ENCODE data around the gene GTPBP3.

Gene GTPBP3

GRCh38 chr19:17323964-17324332 lies 13.4 kb upstream of the GTPBP3 start:
- Histone ChIP-seq H3K4me2 (ENCODE audit: low read depth, low read length, poor library complexity, severe bottlenecking) (no peak overlapping the region), H3K27me3 (ENCODE audit: insufficient read depth, low read length, poor library complexity, severe bottlenecking) (no peaks in the 10 kb centered on the region), H3K36me3 (ENCODE audit: insufficient read depth, low read length) (peaks cover 29% of the 10 kb centered on the region; the same call in 1 of the 2 replicates), H3K79me2 (ENCODE audit: insufficient read depth, low read length) (no peaks in the 10 kb centered on the region), H3K9me3 (ENCODE audit: insufficient read depth, low read depth, low read length) (no peaks in the 10 kb centered on the region), H3K4me1 (ENCODE audit: insufficient read depth, low read length, poor library complexity, severe bottlenecking) (no peaks in the 10 kb centered on the region), H3K9me2 (replicated peaks; ENCODE audit: low read depth, low read length) (no peaks in the 10 kb centered on the region), H4K20me1 (ENCODE audit: insufficient read depth, low read length, poor library complexity, severe bottlenecking) (no peaks in the 10 kb centered on the region), H3K9ac (ENCODE audit: low read depth, low read length, poor library complexity, severe bottlenecking) (no peak overlapping the region), H2AFZ (ENCODE audit: low read length) (no peak overlapping the region), H3F3A (ENCODE audit: low read depth) (no peaks in the 10 kb centered on the region), H3K4me3 (ENCODE audit: low read length, poor library complexity, severe bottlenecking) (no peak overlapping the region)
- TF ChIP-seq CTCF (conservative IDR thresholded peaks at IDR 0.05; ENCODE audit: low read length) (no peak), EZH2phosphoT487 (IDR thresholded peaks at IDR 0.05; ENCODE audit: borderline replicate concordance) (no peak)

- Histone ChIP-seq H3K9me2 (replicated peaks; ENCODE audit: low read depth, low read length) (no peaks in the 10 kb centered on the region), H3F3A (ENCODE audit: low read depth) (no peaks in the 10 kb centered on the region), H3K4me2 (ENCODE audit: low read depth, low read length, poor library complexity, severe bottlenecking) (no peak overlapping the region), H3K4me1 (ENCODE audit: insufficient read depth, low read length, poor library complexity, severe bottlenecking) (no peaks in the 10 kb centered on the region), H3K9me3 (ENCODE audit: insufficient read depth, low read depth, low read length) (no peaks in the 10 kb centered on the region), H3K4me3 (ENCODE audit: low read length, poor library complexity, severe bottlenecking) (no peak overlapping the region), H3K79me2 (ENCODE audit: insufficient read depth, low read length) (no peaks in the 10 kb centered on the region), H3K27me3 (ENCODE audit: insufficient read depth, low read length, poor library complexity, severe bottlenecking) (no peaks in the 10 kb centered on the region), H2AFZ (ENCODE audit: low read length) (no peak overlapping the region), H4K20me1 (ENCODE audit: insufficient read depth, low read length, poor library complexity, severe bottlenecking) (no peaks in the 10 kb centered on the region), H3K9ac (ENCODE audit: low read depth, low read length, poor library complexity, severe bottlenecking) (no peak overlapping the region), H3K36me3 (ENCODE audit: insufficient read depth, low read length) (peaks cover 23% of the 10 kb centered on the region; the same call in 1 of the 2 replicates)
- TF ChIP-seq EZH2phosphoT487 (IDR thresholded peaks at IDR 0.05; ENCODE audit: borderline replicate concordance): no peak
- no peak for TF ChIP-seq CTCF (conservative IDR thresholded peaks at IDR 0.05; ENCODE audit: low read length)
Measured at GRCh38 chr19:17324357-17325114, 12.8 kb upstream of the GTPBP3 start.

GRCh38 chr19:17325133-17325532 lies 12.2 kb upstream of the GTPBP3 start:
- Histone ChIP-seq H3K9me3 (ENCODE audit: insufficient read depth, low read depth, low read length) (no peaks in the 10 kb centered on the region), H3K9me2 (replicated peaks; ENCODE audit: low read depth, low read length) (no peaks in the 10 kb centered on the region), H3K4me1 (ENCODE audit: insufficient read depth, low read length, poor library complexity, severe bottlenecking) (no peaks in the 10 kb centered on the region), H3K36me3 (ENCODE audit: insufficient read depth, low read length) (peaks cover 17% of the 10 kb centered on the region; the same call in 1 of the 2 replicates), H3K27me3 (ENCODE audit: insufficient read depth, low read length, poor library complexity, severe bottlenecking) (no peaks in the 10 kb centered on the region), H2AFZ (ENCODE audit: low read length) (no peak overlapping the region), H3K4me3 (ENCODE audit: low read length, poor library complexity, severe bottlenecking) (no peak overlapping the region), H3K9ac (ENCODE audit: low read depth, low read length, poor library complexity, severe bottlenecking) (no peak overlapping the region), H3K79me2 (ENCODE audit: insufficient read depth, low read length) (no peaks in the 10 kb centered on the region), H3F3A (ENCODE audit: low read depth) (no peaks in the 10 kb centered on the region), H4K20me1 (ENCODE audit: insufficient read depth, low read length, poor library complexity, severe bottlenecking) (no peaks in the 10 kb centered on the region), H3K4me2 (ENCODE audit: low read depth, low read length, poor library complexity, severe bottlenecking) (no peak overlapping the region)
- no peak for TF ChIP-seq EZH2phosphoT487 (IDR thresholded peaks at IDR 0.05; ENCODE audit: borderline replicate concordance)
- no peak for TF ChIP-seq CTCF (conservative IDR thresholded peaks at IDR 0.05; ENCODE audit: low read length)
